Colonic mucosa (tissue), 4 donors: ENCODE measurements around the gene PACRGL. TPM values are rescaled to one million over a fixed set of nuclear protein-coding genes. Genes with fewer than 3 reads are reported as not detected.

Experiments used
- DNase-seq: peaks from one replicate; pipeline ENCODE4 v3.0.0-alpha.2; 2020
- H3K27ac ChIP-seq: fragments of 200-600 bp; one replicate; pipeline ENCODE4 v1.8.0; 2021
- H3K27me3 ChIP-seq: fragments of 200-600 bp; one replicate; pipeline ENCODE4 v1.8.0; 2021
- H3K36me3 ChIP-seq: fragments of 200-600 bp; one replicate; pipeline ENCODE4 v1.8.0; 2021
- H3K4me1 ChIP-seq: fragments of 200-600 bp; one replicate; pipeline ENCODE4 v1.8.0; 2021; ENCODE audit warnings: mild to moderate bottlenecking
- H3K4me3 ChIP-seq: fragments of 200-600 bp; one replicate; pipeline ENCODE4 v1.8.0; 2021
- H3K9ac ChIP-seq, 2 donors: one replicate each; pipeline ENCODE4 v1.7.0; 2013; ENCODE audit warnings: control low read depth in 2 of 2, low read depth in 2 of 2, low read length in 2 of 2
- H3K9me3 ChIP-seq: fragments of 200-600 bp; one replicate; pipeline ENCODE4 v1.8.0; 2021
- intact Hi-C: fragments of 100-400 bp; cut with DNase I; formaldehyde crosslinking; loops from one replicate; pipeline ENCODE4 v1.14.1; 2022
- total RNA-seq, 2 donors: library from RNA; stranded (reverse); fragmentation: NEBNext Ultra II Directional in 1 of 2; extraction: Animal tissue kit (Norgen Biotek cat#: 25700) in 1 of 2; gene quantifications; one replicate each; pipeline ENCODE4 v1.2.1, GENCODE V29; 2021
- TF ChIP-seq, protein P1 (sequence below): fragments of 200-600 bp; IDR thresholded peaks from one replicate; pipeline ENCODE4 v1.8.0; 2022; ENCODE audit warnings: antibody characterized with exemption, mild to moderate bottlenecking
- donor health status: healthy.
- donor health status: DM: no; HTN: no; CAD: no.
- donor health status: DM: no; HTN: no; CAD: no.

PACRGL gene
- total RNA-seq, 2 donors from 2014 or later, result 11.5 to 16.9 TPM

DNA sequence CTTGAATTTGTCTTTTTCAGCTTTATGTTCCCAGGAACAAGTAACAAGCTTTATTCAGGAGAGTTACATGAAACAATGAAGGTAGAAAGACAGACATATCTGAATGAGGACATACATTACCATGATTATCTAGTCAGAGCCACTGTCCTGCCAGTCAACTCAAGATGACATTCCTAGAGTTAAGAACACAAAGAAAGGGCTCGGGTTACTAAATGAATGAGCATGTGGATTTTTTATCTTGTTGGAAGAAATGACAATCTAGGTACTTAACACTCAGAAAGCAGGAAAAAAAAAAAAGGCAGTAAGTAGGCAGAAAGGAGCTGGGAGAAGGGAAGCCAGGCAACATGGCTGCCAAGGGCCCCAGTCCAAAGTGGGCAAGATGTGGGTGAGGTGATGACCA lies 28.0 kb upstream of the PACRGL start:
- H3K27ac ChIP-seq, result no peak overlapping the region
- H3K4me1 ChIP-seq, result no peaks in the 10 kb centered on the region
- H3K4me3 ChIP-seq, result no peak overlapping the region
- intact Hi-C loops, result no loop called here
- no peaks in the 10 kb centered on the region for H3K36me3 ChIP-seq
- no peaks in the 10 kb centered on the region for H3K27me3 ChIP-seq
- TF ChIP-seq, protein P1, sequence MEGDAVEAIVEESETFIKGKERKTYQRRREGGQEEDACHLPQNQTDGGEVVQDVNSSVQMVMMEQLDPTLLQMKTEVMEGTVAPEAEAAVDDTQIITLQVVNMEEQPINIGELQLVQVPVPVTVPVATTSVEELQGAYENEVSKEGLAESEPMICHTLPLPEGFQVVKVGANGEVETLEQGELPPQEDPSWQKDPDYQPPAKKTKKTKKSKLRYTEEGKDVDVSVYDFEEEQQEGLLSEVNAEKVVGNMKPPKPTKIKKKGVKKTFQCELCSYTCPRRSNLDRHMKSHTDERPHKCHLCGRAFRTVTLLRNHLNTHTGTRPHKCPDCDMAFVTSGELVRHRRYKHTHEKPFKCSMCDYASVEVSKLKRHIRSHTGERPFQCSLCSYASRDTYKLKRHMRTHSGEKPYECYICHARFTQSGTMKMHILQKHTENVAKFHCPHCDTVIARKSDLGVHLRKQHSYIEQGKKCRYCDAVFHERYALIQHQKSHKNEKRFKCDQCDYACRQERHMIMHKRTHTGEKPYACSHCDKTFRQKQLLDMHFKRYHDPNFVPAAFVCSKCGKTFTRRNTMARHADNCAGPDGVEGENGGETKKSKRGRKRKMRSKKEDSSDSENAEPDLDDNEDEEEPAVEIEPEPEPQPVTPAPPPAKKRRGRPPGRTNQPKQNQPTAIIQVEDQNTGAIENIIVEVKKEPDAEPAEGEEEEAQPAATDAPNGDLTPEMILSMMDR, result no peak
- no peaks in the 10 kb centered on the region for H3K9me3 ChIP-seq
- no peak overlapping the region for H3K9ac ChIP-seq
- DNase-seq, result no peak

DNA sequence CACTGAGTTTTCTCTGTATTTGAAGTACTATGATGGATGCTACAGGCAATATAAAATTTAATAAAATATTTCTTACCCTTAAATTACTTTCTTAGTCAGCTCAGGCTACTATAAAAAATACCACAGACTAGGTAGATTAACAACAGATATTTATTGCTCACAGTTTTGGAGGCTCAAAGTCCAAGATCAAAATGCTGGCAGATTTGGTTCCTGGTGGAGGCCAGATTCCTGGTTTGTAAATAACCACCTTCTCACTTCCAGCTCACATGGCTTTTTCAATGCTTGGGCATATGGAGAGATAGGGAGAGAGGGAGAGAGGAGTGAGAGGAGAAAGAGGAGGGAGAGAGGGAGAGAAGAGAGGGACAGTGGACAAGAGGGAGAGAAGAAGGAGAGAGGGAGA lies 24.5 kb upstream of the PACRGL start:
- TF ChIP-seq, protein P1, result no peak
- Histone ChIP-seq H3K9me3 (no peaks in the 10 kb centered on the region), H3K9ac (no peak overlapping the region), H3K36me3 (no peaks in the 10 kb centered on the region), H3K27me3 (no peaks in the 10 kb centered on the region), H3K27ac (no peak overlapping the region), H3K4me3 (no peak overlapping the region), H3K4me1 (no peaks in the 10 kb centered on the region)
- intact Hi-C loops, result no loop called here
- no peak for DNase-seq

DNA sequence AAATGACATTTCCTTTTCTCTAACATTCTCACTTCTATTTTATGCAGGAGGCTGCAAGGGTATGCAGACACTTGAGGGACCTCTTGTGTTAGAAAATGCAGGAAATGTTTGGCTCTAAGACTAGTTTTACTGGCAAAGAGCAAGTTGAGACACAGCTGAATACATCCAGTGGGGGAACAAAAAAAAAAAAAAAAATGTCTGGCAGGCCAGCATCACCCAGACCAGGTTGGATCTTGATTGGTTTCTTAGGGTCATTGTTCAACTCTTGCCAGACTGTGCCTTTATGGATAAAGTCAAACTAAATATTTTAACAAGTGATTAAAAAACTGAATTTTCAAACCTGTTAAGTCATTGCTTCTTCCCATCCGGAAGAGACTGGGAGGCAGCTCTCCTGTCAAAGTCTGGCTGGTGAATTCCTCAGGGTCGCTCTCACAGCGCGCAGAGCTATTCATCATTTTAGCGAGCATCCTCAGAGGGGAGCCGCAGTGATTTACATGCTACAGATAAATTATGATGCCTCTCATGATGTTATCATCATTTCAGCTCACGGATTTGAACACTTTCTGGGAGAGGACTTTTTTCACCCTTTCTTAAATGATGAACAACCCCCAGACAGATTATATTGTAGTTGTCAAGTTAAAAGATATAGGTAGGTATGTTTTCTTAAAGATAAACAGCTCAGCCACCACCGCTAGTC lies 23.6 kb upstream of the PACRGL start:
- no peaks in the 10 kb centered on the region for H3K36me3 ChIP-seq
- no peak for DNase-seq
- no peaks in the 10 kb centered on the region for H3K4me1 ChIP-seq
- no peak overlapping the region for H3K9ac ChIP-seq
- H3K27ac ChIP-seq, result no peak overlapping the region
- H3K4me3 ChIP-seq, result no peak overlapping the region
- no peaks in the 10 kb centered on the region for H3K9me3 ChIP-seq
- intact Hi-C loops, result no loop called here
- TF ChIP-seq, protein P1, result no peak
- H3K27me3 ChIP-seq, result no peaks in the 10 kb centered on the region

DNA sequence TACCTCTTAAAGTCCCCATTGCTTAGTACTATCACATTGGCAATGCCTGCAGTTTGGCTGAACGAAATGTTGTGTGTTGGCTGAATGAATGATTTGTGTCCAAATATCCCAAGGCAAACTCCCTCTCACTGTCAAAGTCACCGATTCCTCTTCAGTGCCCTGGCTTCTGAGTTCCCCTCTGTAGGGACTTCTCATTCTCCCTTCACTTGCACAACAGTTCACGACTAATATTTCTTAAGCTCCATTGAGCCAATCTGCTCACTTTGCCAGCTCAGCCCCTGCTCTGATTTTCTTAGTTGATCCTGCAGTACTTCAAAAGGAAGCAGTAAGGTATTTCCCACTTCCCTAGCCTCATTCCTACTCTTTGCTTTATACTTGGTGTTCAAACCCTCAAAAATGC lies 21.9 kb upstream of the PACRGL start:
- TF ChIP-seq, protein P1, result no peak
- Histone ChIP-seq H3K9ac (no peak overlapping the region), H3K9me3 (no peaks in the 10 kb centered on the region), H3K4me1 (no peaks in the 10 kb centered on the region), H3K27ac (no peak overlapping the region), H3K27me3 (no peaks in the 10 kb centered on the region), H3K36me3 (no peaks in the 10 kb centered on the region), H3K4me3 (no peak overlapping the region)
- intact Hi-C loops, result no loop called here
- no peak for DNase-seq

DNA sequence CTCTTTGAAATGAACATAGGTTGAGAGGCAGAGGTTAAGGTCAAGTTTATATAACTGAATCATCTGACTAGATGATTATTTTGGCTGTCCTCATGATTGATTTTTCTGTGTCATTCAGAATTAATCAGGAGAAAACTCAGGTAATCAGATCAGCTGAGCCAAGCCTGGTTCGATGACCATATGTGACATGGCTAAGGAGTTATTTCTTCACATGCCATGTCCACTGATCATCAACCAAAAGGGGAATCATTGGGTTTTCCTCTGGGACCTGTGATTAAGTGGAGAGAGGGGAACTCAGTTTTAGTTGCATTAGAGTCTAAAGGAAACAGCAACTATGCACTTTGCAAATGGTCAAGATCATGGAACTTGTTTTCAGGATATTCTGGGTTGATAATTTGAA lies 20.3 kb upstream of the PACRGL start:
- H3K9me3 ChIP-seq, result no peaks in the 10 kb centered on the region

More for the DNA sequence above, 20.3 kb upstream of the PACRGL start:
- DNase-seq, result no peak
- H3K27ac ChIP-seq, result no peak overlapping the region
- TF ChIP-seq, protein P1, result no peak
- intact Hi-C loops, result no loop called here
- H3K36me3 ChIP-seq, result no peaks in the 10 kb centered on the region
- H3K4me3 ChIP-seq, result no peak overlapping the region
- H3K27me3 ChIP-seq, result no peaks in the 10 kb centered on the region
- no peaks in the 10 kb centered on the region for H3K4me1 ChIP-seq
- H3K9ac ChIP-seq, result no peak overlapping the region
